ENCODE data around the gene GRAP2.
"Not testable (repeated sequence)": the region's sequence is repeated elsewhere in the genome, so short reads cannot be mapped to it uniquely, and the experiment has no call there.

The GRAP2 gene

DNA sequence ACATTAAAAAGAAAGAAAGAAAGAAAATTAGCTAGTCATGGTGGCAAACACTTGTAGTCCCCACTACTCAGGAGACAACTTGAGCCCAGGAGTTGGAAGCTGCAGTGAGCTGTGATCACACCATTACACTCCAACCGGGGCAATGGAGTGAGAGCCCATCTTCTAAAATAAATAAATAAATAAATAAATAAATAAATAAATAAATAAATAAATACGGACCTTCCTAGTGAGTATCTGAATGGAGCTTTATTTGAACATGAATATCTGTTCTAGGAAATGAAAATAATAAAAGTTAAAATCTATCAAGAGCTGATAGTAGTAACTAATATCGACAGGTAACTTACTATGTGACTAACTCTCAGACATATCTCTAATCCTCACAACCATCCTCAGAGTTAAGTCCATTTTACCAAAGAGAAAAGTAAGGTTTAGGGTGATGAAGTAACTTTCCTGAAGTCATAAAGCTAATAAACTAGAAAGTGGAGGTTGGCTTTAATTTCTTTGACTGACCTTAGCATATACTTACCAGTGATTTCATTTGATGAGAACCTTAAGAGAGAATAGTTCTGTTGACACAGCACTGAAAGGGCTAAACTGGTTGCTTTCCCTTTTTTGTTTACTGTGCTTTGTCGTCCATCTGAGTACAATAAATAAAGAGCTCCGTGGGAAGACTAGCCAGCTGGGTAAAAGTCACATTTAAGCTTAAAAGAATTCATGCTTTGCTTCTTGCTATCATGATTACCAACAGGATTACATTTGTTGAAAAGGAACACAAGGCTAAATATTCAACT is 29.7 kb upstream of the GRAP2 start:
- 0 out of 2 replicates have a peak, but pooled peaks cover 11% of the 10 kb centered on the region for H3K27me3 ChIP-seq (ENCODE audit: control insufficient read depth, low read length)
- no peaks in the 10 kb centered on the region for H3K9me2 ChIP-seq (replicated peaks; ENCODE audit: control insufficient read depth, low read length)
- H4K20me1 ChIP-seq (ENCODE audit: control insufficient read depth, insufficient read depth, low read depth, low read length), result no peaks in the 10 kb centered on the region
- H3K4me1 ChIP-seq (ENCODE audit: control insufficient read depth, low read length), result peaks cover 15% of the 10 kb centered on the region
- H3K4me3 ChIP-seq (ENCODE audit: low read length), result no peak overlapping the region
- no peak overlapping the region for H3K4me2 ChIP-seq (ENCODE audit: low read length)
- no peak overlapping the region for H3K27ac ChIP-seq (ENCODE audit: low read depth, low read length)
- H3K9me3 ChIP-seq (ENCODE audit: control insufficient read depth, insufficient read depth, low read length), result no peaks in the 10 kb centered on the region
- TF ChIP-seq, protein P1, sequence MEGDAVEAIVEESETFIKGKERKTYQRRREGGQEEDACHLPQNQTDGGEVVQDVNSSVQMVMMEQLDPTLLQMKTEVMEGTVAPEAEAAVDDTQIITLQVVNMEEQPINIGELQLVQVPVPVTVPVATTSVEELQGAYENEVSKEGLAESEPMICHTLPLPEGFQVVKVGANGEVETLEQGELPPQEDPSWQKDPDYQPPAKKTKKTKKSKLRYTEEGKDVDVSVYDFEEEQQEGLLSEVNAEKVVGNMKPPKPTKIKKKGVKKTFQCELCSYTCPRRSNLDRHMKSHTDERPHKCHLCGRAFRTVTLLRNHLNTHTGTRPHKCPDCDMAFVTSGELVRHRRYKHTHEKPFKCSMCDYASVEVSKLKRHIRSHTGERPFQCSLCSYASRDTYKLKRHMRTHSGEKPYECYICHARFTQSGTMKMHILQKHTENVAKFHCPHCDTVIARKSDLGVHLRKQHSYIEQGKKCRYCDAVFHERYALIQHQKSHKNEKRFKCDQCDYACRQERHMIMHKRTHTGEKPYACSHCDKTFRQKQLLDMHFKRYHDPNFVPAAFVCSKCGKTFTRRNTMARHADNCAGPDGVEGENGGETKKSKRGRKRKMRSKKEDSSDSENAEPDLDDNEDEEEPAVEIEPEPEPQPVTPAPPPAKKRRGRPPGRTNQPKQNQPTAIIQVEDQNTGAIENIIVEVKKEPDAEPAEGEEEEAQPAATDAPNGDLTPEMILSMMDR (IDR thresholded peaks at IDR 0.05; ENCODE audit: low read depth, low read length, poor library complexity, severe bottlenecking), result no peak
- no peak for TF ChIP-seq EZH2phosphoT487 (IDR thresholded peaks at IDR 0.05; ENCODE audit: borderline replicate concordance, low read length)
- no peaks in the 10 kb centered on the region for H3K36me3 ChIP-seq (ENCODE audit: control insufficient read depth, low read length)
- no peaks in the 10 kb centered on the region for H3K79me2 ChIP-seq (ENCODE audit: control insufficient read depth, low read length)
- no peaks in the 10 kb centered on the region for H3F3A ChIP-seq (ENCODE audit: control insufficient read depth, insufficient read depth)

DNA sequence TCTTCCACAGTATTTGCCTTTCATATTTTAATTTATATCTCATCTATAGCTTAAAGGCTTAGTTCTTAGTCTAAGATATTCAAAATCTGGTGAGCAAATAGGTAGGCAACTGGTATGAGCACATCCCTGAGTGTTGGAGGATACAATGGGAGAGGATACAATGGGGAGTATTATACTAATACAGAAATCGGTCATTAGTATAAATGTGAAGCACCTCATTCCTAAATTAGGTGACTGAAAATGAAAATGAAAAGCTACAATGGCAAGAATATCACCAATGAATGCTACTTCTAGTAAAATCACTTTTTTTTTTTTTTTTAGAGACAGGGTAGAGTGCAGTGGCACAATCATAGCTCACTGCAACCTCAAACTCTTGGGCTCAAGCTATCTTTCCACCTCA is 28.3 kb upstream of the GRAP2 start:
- Histone ChIP-seq H3K36me3 (ENCODE audit: control insufficient read depth, low read length) (no peaks in the 10 kb centered on the region), H3F3A (ENCODE audit: control insufficient read depth, insufficient read depth) (no peaks in the 10 kb centered on the region), H3K79me2 (ENCODE audit: control insufficient read depth, low read length) (no peaks in the 10 kb centered on the region), H3K4me1 (ENCODE audit: control insufficient read depth, low read length) (peaks cover 15% of the 10 kb centered on the region), H4K20me1 (ENCODE audit: control insufficient read depth, insufficient read depth, low read depth, low read length) (no peaks in the 10 kb centered on the region), H3K4me3 (ENCODE audit: low read length) (no peak overlapping the region), H3K27ac (ENCODE audit: low read depth, low read length) (no peak overlapping the region), H3K9me2 (replicated peaks; ENCODE audit: control insufficient read depth, low read length) (no peaks in the 10 kb centered on the region), H3K9me3 (ENCODE audit: control insufficient read depth, insufficient read depth, low read length) (no peaks in the 10 kb centered on the region), H3K4me2 (ENCODE audit: low read length) (no peak overlapping the region), H3K27me3 (ENCODE audit: control insufficient read depth, low read length) (peaks cover 18% of the 10 kb centered on the region)
- TF ChIP-seq EZH2phosphoT487 (IDR thresholded peaks at IDR 0.05; ENCODE audit: borderline replicate concordance, low read length), result no peak
- TF ChIP-seq, protein P1 (IDR thresholded peaks at IDR 0.05; ENCODE audit: low read depth, low read length, poor library complexity, severe bottlenecking), result no peak

DNA sequence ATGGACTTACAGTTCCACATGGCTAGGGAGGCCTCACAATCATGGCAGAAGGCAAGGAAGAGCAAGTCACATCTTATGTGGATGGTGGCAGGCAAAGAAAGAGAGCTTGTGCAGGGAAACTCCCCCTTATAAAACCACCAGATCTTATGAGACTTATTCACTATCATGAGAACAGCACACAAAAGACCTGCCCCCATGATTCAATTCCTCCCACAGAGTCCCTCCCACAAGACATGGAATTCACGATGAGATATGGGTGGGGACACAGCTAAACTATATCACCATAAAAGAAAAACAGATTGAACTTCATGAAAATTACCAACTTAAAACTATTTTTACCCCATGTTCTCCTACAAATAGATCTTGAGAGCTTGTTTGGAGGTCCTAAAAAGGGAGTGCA is 26.9 kb upstream of the GRAP2 start:
- Histone ChIP-seq H4K20me1 (ENCODE audit: control insufficient read depth, insufficient read depth, low read depth, low read length) (no peaks in the 10 kb centered on the region), H3K27ac (ENCODE audit: low read depth, low read length) (no peak overlapping the region), H3K79me2 (ENCODE audit: control insufficient read depth, low read length) (no peaks in the 10 kb centered on the region), H3K36me3 (ENCODE audit: control insufficient read depth, low read length) (no peaks in the 10 kb centered on the region), H3F3A (ENCODE audit: control insufficient read depth, insufficient read depth) (no peaks in the 10 kb centered on the region), H3K9me3 (ENCODE audit: control insufficient read depth, insufficient read depth, low read length) (no peaks in the 10 kb centered on the region), H3K27me3 (ENCODE audit: control insufficient read depth, low read length) (peaks cover 22% of the 10 kb centered on the region), H3K4me2 (ENCODE audit: low read length) (no peak overlapping the region), H3K4me3 (ENCODE audit: low read length) (no peak overlapping the region), H3K9me2 (replicated peaks; ENCODE audit: control insufficient read depth, low read length) (no peaks in the 10 kb centered on the region), H3K4me1 (ENCODE audit: control insufficient read depth, low read length) (peaks cover under 1% of the 10 kb centered on the region)
- TF ChIP-seq EZH2phosphoT487 (IDR thresholded peaks at IDR 0.05; ENCODE audit: borderline replicate concordance, low read length), result no peak
- TF ChIP-seq, protein P1 (IDR thresholded peaks at IDR 0.05; ENCODE audit: low read depth, low read length, poor library complexity, severe bottlenecking), result no peak

DNA sequence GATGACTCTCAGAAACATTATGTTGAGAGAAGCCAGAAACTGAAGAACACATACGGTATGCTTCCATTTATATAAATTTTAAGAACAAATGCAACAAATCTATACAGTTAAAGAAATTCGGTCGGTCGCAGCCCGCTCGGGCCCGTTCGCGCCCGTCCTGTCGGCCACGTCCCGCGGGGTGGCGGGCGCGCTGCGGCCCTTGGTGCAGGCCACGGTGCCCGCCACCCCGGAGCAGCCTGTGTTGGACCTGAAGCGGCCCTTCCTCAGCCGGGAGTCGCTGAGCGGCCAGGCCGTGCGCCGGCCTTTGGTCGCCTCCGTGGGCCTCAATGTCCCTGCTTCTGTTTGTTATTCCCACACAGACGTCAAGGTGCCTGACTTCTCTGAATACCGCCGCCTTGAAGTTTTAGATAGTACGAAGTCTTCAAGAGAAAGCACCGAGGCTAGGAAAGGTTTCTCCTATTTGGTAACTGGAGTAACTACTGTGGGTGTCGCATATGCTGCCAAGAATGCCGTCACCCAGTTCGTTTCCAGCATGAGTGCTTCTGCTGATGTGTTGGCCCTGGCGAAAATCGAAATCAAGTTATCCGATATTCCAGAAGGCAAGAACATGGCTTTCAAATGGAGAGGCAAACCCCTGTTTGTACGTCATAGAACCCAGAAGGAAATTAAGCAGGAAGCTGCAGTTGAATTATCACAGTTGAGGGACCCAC is 25.6 kb upstream of the GRAP2 start:
- not testable (repeated sequence) for H4K20me1 ChIP-seq (ENCODE audit: control insufficient read depth, insufficient read depth, low read depth, low read length); H3K36me3 ChIP-seq (ENCODE audit: control insufficient read depth, low read length); H3K9me2 ChIP-seq (replicated peaks; ENCODE audit: control insufficient read depth, low read length); H3K4me3 ChIP-seq (ENCODE audit: low read length); H3K9me3 ChIP-seq (ENCODE audit: control insufficient read depth, insufficient read depth, low read length); H3F3A ChIP-seq (ENCODE audit: control insufficient read depth, insufficient read depth); H3K27ac ChIP-seq (ENCODE audit: low read depth, low read length); H3K79me2 ChIP-seq (ENCODE audit: control insufficient read depth, low read length); H3K4me1 ChIP-seq (ENCODE audit: control insufficient read depth, low read length); H3K4me2 ChIP-seq (ENCODE audit: low read length)
- H3K27me3 ChIP-seq (ENCODE audit: control insufficient read depth, low read length), result peaks cover 22% of the 10 kb centered on the region
